HUES48 (cell line): Measurements from ENCODE around the gene STARD3.
"Not testable (repeated sequence)": the region's sequence is repeated elsewhere in the genome, so short reads cannot be mapped to it uniquely, and the experiment has no call there.

Experiments
- H3K27ac ChIP-seq: one replicate; pipeline ENCODE4 v1.7.0; 2013; ENCODE audit warnings: low read depth, low read length, inconsistent platforms
- H3K27me3 ChIP-seq: 2 replicates; pipeline ENCODE4 v1.6.1; 2013; ENCODE audit warnings: mild to moderate bottlenecking, low read length; ENCODE audit not compliant: control insufficient read depth, insufficient read depth
- H3K36me3 ChIP-seq: 2 replicates; pipeline ENCODE4 v1.6.1; 2013; ENCODE audit warnings: low read length; ENCODE audit not compliant: control insufficient read depth, insufficient read depth
- H3K4me1 ChIP-seq: 2 replicates; pipeline ENCODE4 v1.6.1; 2013; ENCODE audit warnings: mild to moderate bottlenecking, low read length; ENCODE audit not compliant: control insufficient read depth, insufficient read depth
- H3K4me3 ChIP-seq: 2 replicates; pipeline ENCODE4 v1.5.1; 2013; ENCODE audit warnings: mild to moderate bottlenecking, low read depth, low read length
- H3K9ac ChIP-seq: 2 replicates; pipeline ENCODE4 v1.6.1; 2013; ENCODE audit warnings: mild to moderate bottlenecking, low read depth, low read length, moderate library complexity
- H3K9me3 ChIP-seq: 2 replicates; pipeline ENCODE4 v1.6.1; 2013; ENCODE audit warnings: low read length; ENCODE audit not compliant: control insufficient read depth, insufficient read depth

The STARD3 gene

DNA sequence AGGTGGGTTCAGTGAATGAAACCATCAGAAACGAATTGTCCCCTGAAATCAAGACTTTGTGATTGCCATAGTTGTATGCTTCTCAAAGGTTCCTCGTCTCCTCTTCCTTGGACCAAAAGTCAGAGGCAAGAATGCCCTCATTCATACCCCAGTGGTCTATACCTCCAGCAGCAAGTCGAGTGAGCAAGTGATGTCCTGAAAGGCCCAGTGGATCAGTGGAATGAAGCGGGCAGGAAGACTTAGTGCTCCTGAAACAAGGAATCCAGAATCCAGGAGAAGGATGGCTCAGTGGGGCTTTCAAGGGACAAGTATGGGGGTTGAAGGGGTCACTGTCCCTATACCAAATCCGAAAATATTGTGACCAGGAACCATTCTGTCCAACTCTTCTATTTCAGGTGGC, 57.6 kb downstream of the STARD3 start:
- H3K9ac ChIP-seq, result no peak overlapping the region
- H3K4me3 ChIP-seq, result no peak overlapping the region
- no peaks in the 10 kb centered on the region for H3K9me3 ChIP-seq
- no peaks in the 10 kb centered on the region for H3K27me3 ChIP-seq
- peaks cover 51% of the 10 kb centered on the region for H3K4me1 ChIP-seq
- H3K36me3 ChIP-seq, result 0 out of 2 replicates have a peak, but pooled peaks cover 2% of the 10 kb centered on the region
- H3K27ac ChIP-seq, result peak overlapping the region; percentile 94

DNA sequence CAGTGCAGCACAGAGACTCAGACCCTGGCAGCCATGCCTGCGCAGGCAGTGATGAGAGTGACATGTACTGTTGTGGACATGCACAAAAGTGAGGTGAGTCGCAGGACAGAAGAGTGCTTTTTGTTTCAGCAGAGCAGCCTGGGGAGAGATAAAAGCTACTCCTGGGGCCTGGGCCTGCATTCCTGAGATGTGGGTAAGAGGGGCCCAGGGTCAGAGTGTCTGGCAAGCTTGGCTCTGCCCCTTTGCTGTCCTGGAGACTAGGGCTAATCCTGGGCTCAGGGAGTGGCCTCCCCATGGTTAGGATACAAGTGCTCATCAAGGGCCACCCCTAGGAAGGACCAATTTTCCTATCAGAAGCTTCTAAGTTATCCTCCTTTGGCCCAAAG, 58.1 kb downstream of the STARD3 start:
- Histone ChIP-seq H3K4me3 (no peak overlapping the region), H3K36me3 (0 out of 2 replicates have a peak, but pooled peaks cover 2% of the 10 kb centered on the region), H3K27me3 (no peaks in the 10 kb centered on the region), H3K9ac (no peak overlapping the region), H3K27ac (peak overlapping the region; percentile 94), H3K4me1 (peaks cover 48% of the 10 kb centered on the region), H3K9me3 (no peaks in the 10 kb centered on the region)

DNA sequence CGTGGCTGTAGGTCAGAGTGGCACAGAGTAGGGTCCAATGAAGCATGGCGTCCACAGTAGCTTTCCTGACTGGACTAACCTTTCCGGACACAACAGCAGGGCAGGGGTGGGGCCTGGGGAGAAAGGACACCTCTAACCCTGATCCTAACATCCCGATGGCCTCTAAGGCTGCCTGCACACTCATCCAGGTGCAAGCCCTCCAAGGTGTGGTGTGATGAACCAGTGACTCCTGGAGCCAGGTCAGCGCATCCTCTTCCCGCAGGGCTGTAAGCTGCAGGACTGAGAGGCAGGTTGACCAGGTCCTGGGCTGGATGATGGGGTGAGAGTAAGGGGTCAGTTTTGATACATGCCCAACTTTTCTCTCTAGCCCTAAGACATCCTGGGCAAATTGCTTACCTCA, 59.8 kb downstream of the STARD3 start:
- H3K4me3 ChIP-seq, result no peak overlapping the region
- peak overlapping the region; percentile 94 for H3K27ac ChIP-seq
- H3K9me3 ChIP-seq, result no peaks in the 10 kb centered on the region

DNA sequence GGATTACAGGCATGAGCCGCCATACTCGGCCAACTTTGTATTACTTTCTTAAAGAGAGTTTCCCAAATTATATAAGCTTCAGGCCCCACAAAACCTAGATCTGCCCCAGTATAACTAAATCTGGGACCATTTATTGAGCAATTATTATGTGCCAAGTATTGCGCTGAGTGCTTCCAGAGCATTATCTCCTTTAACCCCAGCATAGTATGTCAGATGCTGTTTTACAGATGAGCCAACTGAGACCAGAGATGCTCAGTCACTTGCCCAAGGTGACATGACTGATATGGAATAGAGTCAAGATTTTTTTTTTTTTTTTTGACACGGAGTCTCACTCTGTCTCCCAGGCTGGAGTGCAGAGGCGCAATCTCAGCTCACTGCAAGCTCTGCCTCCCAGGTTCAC, 61.0 kb downstream of the STARD3 start:
- peaks cover 56% of the 10 kb centered on the region for H3K4me1 ChIP-seq
- H3K27me3 ChIP-seq, result no peaks in the 10 kb centered on the region
- H3K27ac ChIP-seq, result no peak overlapping the region
- H3K9me3 ChIP-seq, result no peaks in the 10 kb centered on the region
- H3K36me3 ChIP-seq, result peaks cover 9% of the 10 kb centered on the region; the same call in 1 of the 2 replicates
- no peak overlapping the region for H3K4me3 ChIP-seq
- H3K9ac ChIP-seq, result no peak overlapping the region

More for the DNA sequence above, 59.8 kb downstream of the STARD3 start:
- H3K9ac ChIP-seq, result no peak overlapping the region
- H3K27me3 ChIP-seq, result no peaks in the 10 kb centered on the region
- peaks cover 44% of the 10 kb centered on the region for H3K4me1 ChIP-seq
- 0 out of 2 replicates have a peak, but pooled peaks cover 2% of the 10 kb centered on the region for H3K36me3 ChIP-seq

GRCh38 chr17:39699157-39699817, 62.3 kb downstream of the STARD3 start:
- H3K9me3 ChIP-seq, H3K27me3 ChIP-seq: not testable (repeated sequence)
- H3K27ac ChIP-seq, result peak overlapping the region; percentile 88
- H3K36me3 ChIP-seq, result peaks cover 19% of the 10 kb centered on the region; the same call in 1 of the 2 replicates
- H3K9ac ChIP-seq, result peak overlapping the region; percentile 78; the same call in 1 of the 2 replicates
- peaks cover 69% of the 10 kb centered on the region for H3K4me1 ChIP-seq
- H3K4me3 ChIP-seq, result peak overlapping the region; percentile 80

DNA sequence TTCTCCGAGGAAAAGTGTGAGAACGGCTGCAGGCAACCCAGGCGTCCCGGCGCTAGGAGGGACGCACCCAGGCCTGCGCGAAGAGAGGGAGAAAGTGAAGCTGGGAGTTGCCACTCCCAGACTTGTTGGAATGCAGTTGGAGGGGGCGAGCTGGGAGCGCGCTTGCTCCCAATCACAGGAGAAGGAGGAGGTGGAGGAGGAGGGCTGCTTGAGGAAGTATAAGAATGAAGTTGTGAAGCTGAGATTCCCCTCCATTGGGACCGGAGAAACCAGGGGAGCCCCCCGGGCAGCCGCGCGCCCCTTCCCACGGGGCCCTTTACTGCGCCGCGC, 62.8 kb downstream of the STARD3 start, which contains the start of gene ERBB2:
Gene ERBB2, plus strand, starts transcription at position 247 of the 330 bp plus-strand sequence. CDS start 175 bp downstream, outside the sequence.
- peak within 1 kb of the TSS; percentile 88 for H3K27ac ChIP-seq

DNA sequence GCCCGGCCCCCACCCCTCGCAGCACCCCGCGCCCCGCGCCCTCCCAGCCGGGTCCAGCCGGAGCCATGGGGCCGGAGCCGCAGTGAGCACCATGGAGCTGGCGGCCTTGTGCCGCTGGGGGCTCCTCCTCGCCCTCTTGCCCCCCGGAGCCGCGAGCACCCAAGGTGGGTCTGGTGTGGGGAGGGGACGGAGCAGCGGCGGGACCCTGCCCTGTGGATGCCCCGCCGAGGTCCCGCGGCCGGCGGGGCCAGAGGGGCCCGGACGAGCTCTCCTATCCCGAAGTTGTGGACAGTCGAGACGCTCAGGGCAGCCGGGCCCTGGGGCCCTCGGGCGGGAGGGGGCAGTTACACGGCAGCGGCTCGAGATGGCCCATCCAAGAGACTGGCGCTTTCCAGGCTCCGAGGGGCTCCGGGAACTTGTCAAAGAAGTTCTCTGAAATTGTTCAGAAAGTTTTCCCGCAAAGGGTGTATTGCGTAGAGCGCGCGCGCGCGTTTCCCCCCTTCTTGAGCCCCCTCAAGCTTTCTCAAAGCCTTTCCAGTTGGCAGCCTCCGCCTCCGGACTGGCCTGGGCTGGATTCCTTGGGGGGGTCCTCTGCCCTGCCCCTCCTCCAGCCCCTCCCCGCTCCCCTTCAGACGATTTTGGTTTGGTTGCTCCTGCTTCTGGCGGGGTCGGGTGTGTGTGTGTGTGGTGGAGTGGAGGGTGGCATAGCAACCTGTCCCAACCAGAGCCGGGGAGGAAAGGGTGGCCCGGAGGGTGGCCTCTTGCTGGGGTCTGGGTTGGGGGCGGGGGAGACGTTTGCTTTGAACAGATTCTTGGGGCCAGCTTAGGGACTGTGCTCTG, 63.4 kb downstream of the STARD3 start:
- Histone ChIP-seq H3K27me3 (no peaks in the 10 kb centered on the region), H3K9ac (peak overlapping the region; percentile 78), H3K36me3 (peaks cover 17% of the 10 kb centered on the region; the same call in 1 of the 2 replicates), H3K27ac (peak overlapping the region; percentile 88), H3K4me1 (peaks cover 70% of the 10 kb centered on the region), H3K9me3 (no peaks in the 10 kb centered on the region), H3K4me3 (peak overlapping the region; percentile 80)

More for the DNA sequence above, 62.8 kb downstream of the STARD3 start, which contains the start of gene ERBB2:
- Histone ChIP-seq H3K9me3 (no peaks in the 10 kb centered on the region), H3K4me3 (peak within 1 kb of the TSS; percentile 80), H3K4me1 (peaks cover 70% of the 10 kb centered on the region), H3K27me3 (no peaks in the 10 kb centered on the region), H3K9ac (peak within 1 kb of the TSS; percentile 78), H3K36me3 (peaks cover 19% of the 10 kb centered on the region; the same call in 1 of the 2 replicates)

DNA sequence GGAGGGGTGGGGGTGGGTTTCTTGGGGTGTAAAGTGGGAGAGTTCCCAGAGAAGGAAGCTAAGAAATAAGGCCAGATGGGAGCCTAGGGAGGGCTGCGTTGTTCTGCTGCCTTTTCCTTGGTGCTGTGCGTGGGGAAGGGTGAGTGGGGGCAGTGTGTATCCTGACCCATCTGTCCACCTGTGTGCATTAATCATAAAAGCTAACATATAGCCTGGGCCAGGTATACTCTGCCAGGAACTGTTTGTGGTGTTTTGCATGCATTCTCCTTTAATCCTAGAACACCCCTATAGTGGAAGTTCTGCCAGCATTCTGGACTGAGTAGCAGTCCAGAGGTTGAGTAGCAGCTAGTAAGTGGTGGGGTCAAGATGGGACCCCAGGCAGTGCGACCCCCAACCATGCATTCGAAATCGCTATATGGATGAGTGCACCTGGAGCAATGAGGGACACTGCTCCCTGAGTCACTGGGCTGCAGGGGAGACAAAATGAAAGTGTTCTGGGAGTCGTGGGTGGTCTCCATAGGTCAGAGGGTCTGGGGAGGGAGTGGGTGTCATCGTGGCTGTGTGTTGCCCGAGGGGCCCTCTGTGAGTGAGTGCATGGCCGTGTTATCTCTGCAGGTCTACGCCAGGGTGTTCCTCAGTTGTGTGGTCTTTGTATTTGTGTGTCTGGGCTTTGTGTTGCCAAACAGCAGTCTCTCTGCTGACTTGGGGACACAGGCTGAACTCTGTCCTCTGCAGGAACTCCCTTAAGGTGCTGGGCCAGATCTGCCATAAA, 64.3 kb downstream of the STARD3 start:
- Histone ChIP-seq H3K36me3 (peaks cover 17% of the 10 kb centered on the region; the same call in 1 of the 2 replicates), H3K4me1 (peaks cover 72% of the 10 kb centered on the region), H3K9me3 (no peaks in the 10 kb centered on the region), H3K9ac (peak overlapping the region; percentile 78), H3K27ac (peak overlapping the region; percentile 13), H3K4me3 (peak overlapping the region; percentile 80), H3K27me3 (no peaks in the 10 kb centered on the region)

- peak overlapping the region; percentile 13 for H3K27ac ChIP-seq
- no peak overlapping the region for H3K9ac ChIP-seq
- H3K4me3 ChIP-seq, result peak overlapping the region; percentile 80
- H3K27me3 ChIP-seq, result no peaks in the 10 kb centered on the region
- no peaks in the 10 kb centered on the region for H3K9me3 ChIP-seq
- peaks cover 23% of the 10 kb centered on the region for H3K36me3 ChIP-seq
- H3K4me1 ChIP-seq, result peaks cover 66% of the 10 kb centered on the region
Observed at GRCh38 chr17:39701784-39702422, 65.0 kb downstream of the STARD3 start.
